HL-60 (cell line): ENCODE results near the gene ADGRL3.

ENCODE experiments used
- GABPA ChIP-seq: IDR thresholded peaks from 2 replicates; pipeline ENCODE4 v1.6.1; 2012; ENCODE audit warnings: low read depth
- SPI1 ChIP-seq: IDR thresholded peaks from 2 replicates; pipeline ENCODE4 v1.6.1; 2012; ENCODE audit warnings: low read depth, mild to moderate bottlenecking, borderline replicate concordance
- TF ChIP-seq, protein P1 (sequence below): IDR thresholded peaks from one replicate; pipeline ENCODE4 v1.5.1; 2011; ENCODE audit warnings: low read length, control low read depth, inconsistent platforms; ENCODE audit not compliant: insufficient read depth

- TF ChIP-seq SPI1: no peak
- no peak for TF ChIP-seq GABPA
- TF ChIP-seq, protein P1, sequence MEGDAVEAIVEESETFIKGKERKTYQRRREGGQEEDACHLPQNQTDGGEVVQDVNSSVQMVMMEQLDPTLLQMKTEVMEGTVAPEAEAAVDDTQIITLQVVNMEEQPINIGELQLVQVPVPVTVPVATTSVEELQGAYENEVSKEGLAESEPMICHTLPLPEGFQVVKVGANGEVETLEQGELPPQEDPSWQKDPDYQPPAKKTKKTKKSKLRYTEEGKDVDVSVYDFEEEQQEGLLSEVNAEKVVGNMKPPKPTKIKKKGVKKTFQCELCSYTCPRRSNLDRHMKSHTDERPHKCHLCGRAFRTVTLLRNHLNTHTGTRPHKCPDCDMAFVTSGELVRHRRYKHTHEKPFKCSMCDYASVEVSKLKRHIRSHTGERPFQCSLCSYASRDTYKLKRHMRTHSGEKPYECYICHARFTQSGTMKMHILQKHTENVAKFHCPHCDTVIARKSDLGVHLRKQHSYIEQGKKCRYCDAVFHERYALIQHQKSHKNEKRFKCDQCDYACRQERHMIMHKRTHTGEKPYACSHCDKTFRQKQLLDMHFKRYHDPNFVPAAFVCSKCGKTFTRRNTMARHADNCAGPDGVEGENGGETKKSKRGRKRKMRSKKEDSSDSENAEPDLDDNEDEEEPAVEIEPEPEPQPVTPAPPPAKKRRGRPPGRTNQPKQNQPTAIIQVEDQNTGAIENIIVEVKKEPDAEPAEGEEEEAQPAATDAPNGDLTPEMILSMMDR: no peak
Measured at GRCh38 chr4:61350932-61351331, 150.8 kb downstream of the ADGRL3 start.
